Ovary (tissue), 3 donors: ENCODE results near the gene ZNF892.
"Not testable (repeated sequence)": the region's sequence is repeated elsewhere in the genome, so short reads cannot be mapped to it uniquely, and the experiment has no call there.

ENCODE experiments used
- EP300 ChIP-seq: sonication (generic); formaldehyde crosslinking; IDR thresholded peaks from one replicate; pipeline ENCODE4 v1.6.1; 2017; ENCODE audit warnings: antibody characterized with exemption
- POLR2A ChIP-seq: fragments of 450-650 bp; IDR thresholded peaks from one replicate; pipeline ENCODE4 v1.6.1; 2017; ENCODE audit warnings: antibody characterized with exemption, mild to moderate bottlenecking, moderate library complexity
- TF ChIP-seq, protein P1 (sequence below), 3 donors: fragments of 450-650 bp in 2 of 3; fragments of 200-600 bp in 1 of 3; IDR thresholded peaks; one replicate each; pipeline versions ENCODE4 v1.5.1 to v1.8.0; 2016 to 2022; ENCODE audit warnings: antibody characterized with exemption in 3 of 3, mild to moderate bottlenecking in 1 of 3
- donor health status: DM: no; HTN: no; CAD: no.

DNA sequence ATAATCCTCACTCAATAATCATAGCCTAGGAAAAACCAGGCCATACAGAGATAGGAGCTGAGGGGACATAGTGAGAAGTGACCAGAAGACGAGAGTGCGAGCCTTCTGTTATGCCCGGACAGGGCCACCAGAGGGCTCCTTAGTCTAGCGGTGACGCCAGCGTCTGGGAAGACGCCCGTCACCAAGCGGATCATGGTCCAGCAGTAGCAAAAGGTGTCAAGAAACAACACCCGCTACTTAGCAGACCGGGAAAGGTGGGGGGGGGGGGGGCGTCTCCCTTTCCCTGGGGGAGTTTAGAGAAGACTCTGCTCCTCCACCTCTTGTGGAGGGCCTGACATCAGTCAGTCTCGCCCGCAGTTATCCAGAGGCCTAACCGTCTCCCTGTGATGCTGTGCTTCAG, 14.4 kb upstream of the ZNF892 start:
- TF ChIP-seq, protein P1, sequence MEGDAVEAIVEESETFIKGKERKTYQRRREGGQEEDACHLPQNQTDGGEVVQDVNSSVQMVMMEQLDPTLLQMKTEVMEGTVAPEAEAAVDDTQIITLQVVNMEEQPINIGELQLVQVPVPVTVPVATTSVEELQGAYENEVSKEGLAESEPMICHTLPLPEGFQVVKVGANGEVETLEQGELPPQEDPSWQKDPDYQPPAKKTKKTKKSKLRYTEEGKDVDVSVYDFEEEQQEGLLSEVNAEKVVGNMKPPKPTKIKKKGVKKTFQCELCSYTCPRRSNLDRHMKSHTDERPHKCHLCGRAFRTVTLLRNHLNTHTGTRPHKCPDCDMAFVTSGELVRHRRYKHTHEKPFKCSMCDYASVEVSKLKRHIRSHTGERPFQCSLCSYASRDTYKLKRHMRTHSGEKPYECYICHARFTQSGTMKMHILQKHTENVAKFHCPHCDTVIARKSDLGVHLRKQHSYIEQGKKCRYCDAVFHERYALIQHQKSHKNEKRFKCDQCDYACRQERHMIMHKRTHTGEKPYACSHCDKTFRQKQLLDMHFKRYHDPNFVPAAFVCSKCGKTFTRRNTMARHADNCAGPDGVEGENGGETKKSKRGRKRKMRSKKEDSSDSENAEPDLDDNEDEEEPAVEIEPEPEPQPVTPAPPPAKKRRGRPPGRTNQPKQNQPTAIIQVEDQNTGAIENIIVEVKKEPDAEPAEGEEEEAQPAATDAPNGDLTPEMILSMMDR (IDR thresholded peaks at IDR 0.05): peak in 1 of 3 donors; percentile 22
- TF ChIP-seq POLR2A, EP300: not testable (repeated sequence)
